C4-2B (cell line): Measurements from ENCODE around the gene CPS1.

Source experiments
- CTCF ChIP-seq: fragments of 450-650 bp; conservative IDR thresholded peaks from 2 replicates; pipeline ENCODE4 v1.5.1; 2017; ENCODE audit warnings: mild to moderate bottlenecking
- ZFX ChIP-seq: fragments of 450-650 bp; IDR thresholded peaks from 2 replicates; pipeline ENCODE4 v1.6.1; 2017

- TF ChIP-seq CTCF (no peak), ZFX (no peak)
Observed at GRCh38 chr2:210722092-210722491, 165.7 kb downstream of the CPS1 start.
